ENCODE results near the gene TIMP2.

TIMP2 gene

GRCh38 chr17:78962345-78962983, 37.3 kb upstream of the TIMP2 start:
- H3K4me3 ChIP-seq (replicated peaks; ENCODE audit: low read depth, low read length): no peak overlapping the region
- DNase-seq (ENCODE audit: low read depth): no peak
- TF ChIP-seq CTCF (IDR thresholded peaks at IDR 0.05; ENCODE audit: low read length, missing control alignments): no peak

- no peak for DNase-seq (ENCODE audit: low read depth)
- H3K4me3 ChIP-seq (replicated peaks; ENCODE audit: low read depth, low read length): no peak overlapping the region
- TF ChIP-seq CTCF (IDR thresholded peaks at IDR 0.05; ENCODE audit: low read length, missing control alignments): no peak
Observed at GRCh38 chr17:78961571-78961970, 36.4 kb upstream of the TIMP2 start.

GRCh38 chr17:78960928-78961327, 35.7 kb upstream of the TIMP2 start:
- H3K4me3 ChIP-seq (replicated peaks; ENCODE audit: low read depth, low read length): no peak overlapping the region
- TF ChIP-seq CTCF (IDR thresholded peaks at IDR 0.05; ENCODE audit: low read length, missing control alignments): no peak
- DNase-seq (ENCODE audit: low read depth): peak; percentile 36

- H3K4me3 ChIP-seq (replicated peaks; ENCODE audit: low read depth, low read length): no peak overlapping the region
- TF ChIP-seq CTCF (IDR thresholded peaks at IDR 0.05; ENCODE audit: low read length, missing control alignments): no peak
- DNase-seq (ENCODE audit: low read depth): no peak
Observed at GRCh38 chr17:78959803-78960202, 34.6 kb upstream of the TIMP2 start.

GRCh38 chr17:78958641-78959127, 33.5 kb upstream of the TIMP2 start:
- TF ChIP-seq CTCF (IDR thresholded peaks at IDR 0.05; ENCODE audit: low read length, missing control alignments): no peak
- no peak for DNase-seq (ENCODE audit: low read depth)
- H3K4me3 ChIP-seq (replicated peaks; ENCODE audit: low read depth, low read length): no peak overlapping the region

- no peak overlapping the region for H3K4me3 ChIP-seq (replicated peaks; ENCODE audit: low read depth, low read length)
- TF ChIP-seq CTCF (IDR thresholded peaks at IDR 0.05; ENCODE audit: low read length, missing control alignments): no peak
- peak; percentile 58 for DNase-seq (ENCODE audit: low read depth)
Observed at GRCh38 chr17:78957128-78957527, 31.9 kb upstream of the TIMP2 start.

- TF ChIP-seq CTCF (IDR thresholded peaks at IDR 0.05; ENCODE audit: low read length, missing control alignments): no peak
- no peak overlapping the region for H3K4me3 ChIP-seq (replicated peaks; ENCODE audit: low read depth, low read length)
- no peak for DNase-seq (ENCODE audit: low read depth)
Observed at GRCh38 chr17:78956254-78956653, 31.1 kb upstream of the TIMP2 start.

All from fibroblast of pulmonary artery (primary cell).